Tibial artery (tissue), 4 donors: Measurements from ENCODE around the gene IKBKE.
A peak's percentile ranks its signal among the peaks of the same experiment; 100 is the strongest.

Source experiments
- DNase-seq, 2 donors: peaks; one replicate each; pipeline ENCODE4 v3.0.0-alpha.2; 2019
- H3K27ac ChIP-seq, 2 donors: fragments of 200-600 bp; sonication (generic) in 1 of 2; 1 replicate in 1 of 2; 2 replicates in 1 of 2; pipeline ENCODE4 v1.5.1; 2018 to 2019; ENCODE audit warnings: mild to moderate bottlenecking in 1 of 2
- H3K27me3 ChIP-seq, 2 donors: fragments of 200-600 bp; sonication (generic) in 1 of 2; one replicate each; pipeline versions ENCODE4 v1.5.1 to v1.6.0; 2016 to 2019
- H3K36me3 ChIP-seq, 3 donors: fragments of 200-600 bp; sonication (generic) in 2 of 3; one replicate each; pipeline ENCODE4 v1.5.1; 2016 to 2019; ENCODE audit warnings: mild to moderate bottlenecking in 2 of 3
- H3K4me1 ChIP-seq, 4 donors: fragments of 200-600 bp; sonication (generic) in 2 of 4; 1 replicate in 3 of 4; 2 replicates in 1 of 4; pipeline ENCODE4 v1.5.1; 2016 to 2019
- H3K4me3 ChIP-seq, 2 donors: fragments of 200-600 bp; sonication (generic) in 1 of 2; 1 replicate in 1 of 2; 2 replicates in 1 of 2; pipeline ENCODE4 v1.5.1; 2018 to 2019; ENCODE audit warnings: mild to moderate bottlenecking in 2 of 2
- H3K9me3 ChIP-seq, 3 donors: fragments of 200-600 bp; sonication (generic) in 1 of 3; one replicate each; pipeline ENCODE4 v1.5.1; 2016 to 2019
- CTCF ChIP-seq, 2 experiments: fragments of 200-600 bp in 1 of 2; fragments of 450-650 bp in 1 of 2; IDR thresholded peaks; one replicate each; pipeline ENCODE4 v1.5.1; 2017 to 2019; ENCODE audit warnings: antibody characterized with exemption in 2 of 2, mild to moderate bottlenecking in 1 of 2, moderate library complexity in 1 of 2
- intact Hi-C: fragments of 100-400 bp; cut with DNase I; formaldehyde crosslinking; loops from one replicate; pipeline ENCODE4 v1.15.0; 2023; ENCODE audit warnings: low total_unique reads

IKBKE gene

GRCh38 chr1:206430031-206430983 lies 40.0 kb upstream of the IKBKE start:
- Histone ChIP-seq H3K36me3 (peaks cover 14 to 36% (median 17%) of the 10 kb centered on the region in 3 donors), H3K4me3 (no peak overlapping the region), H3K4me1 (no peaks in the 10 kb centered on the region), H3K27me3 (no peaks in the 10 kb centered on the region), H3K9me3 (no peaks in the 10 kb centered on the region), H3K27ac (no peak overlapping the region)
- intact Hi-C loops: no loop called here
- peak in 1 of 2 experiments; percentile 7 for TF ChIP-seq CTCF (IDR thresholded peaks at IDR 0.05)
- no peak for DNase-seq

GRCh38 chr1:206435445-206435844 lies 34.8 kb upstream of the IKBKE start:
- DNase-seq: no peak
- Histone ChIP-seq H3K36me3 (peaks cover 29 to 40% (median 40%) of the 10 kb centered on the region in 3 donors), H3K27ac (no peak overlapping the region), H3K4me3 (no peak overlapping the region), H3K27me3 (no peaks in the 10 kb centered on the region), H3K9me3 (no peaks in the 10 kb centered on the region), H3K4me1 (peaks cover 0 to 7% (median 0%) of the 10 kb centered on the region in 4 donors)
- intact Hi-C loops: no loop called here
- no peak for TF ChIP-seq CTCF (IDR thresholded peaks at IDR 0.05)

- no peak for DNase-seq
- Histone ChIP-seq H3K27me3 (no peaks in the 10 kb centered on the region), H3K36me3 (peaks cover 28 to 62% (median 55%) of the 10 kb centered on the region in 3 donors), H3K4me1 (peaks cover 0 to 7% (median 0%) of the 10 kb centered on the region in 4 donors), H3K27ac (no peak overlapping the region), H3K4me3 (no peak overlapping the region), H3K9me3 (no peaks in the 10 kb centered on the region)
- intact Hi-C loops: no loop called here
- TF ChIP-seq CTCF (IDR thresholded peaks at IDR 0.05): no peak
These were observed 31.7 kb upstream of the IKBKE start for GRCh38 chr1:206438554-206438953.

- H3K27me3 ChIP-seq: no peaks in the 10 kb centered on the region
- no peak overlapping the region for H3K27ac ChIP-seq
- H3K4me3 ChIP-seq: no peak overlapping the region
- H3K36me3 ChIP-seq: peaks cover 28 to 62% (median 55%) of the 10 kb centered on the region in 3 donors
- peaks cover 0 to 7% (median 0%) of the 10 kb centered on the region in 4 donors for H3K4me1 ChIP-seq
- intact Hi-C loops: no loop called here
- no peak for TF ChIP-seq CTCF (IDR thresholded peaks at IDR 0.05)
- no peaks in the 10 kb centered on the region for H3K9me3 ChIP-seq
- no peak for DNase-seq
These were observed 31.1 kb upstream of the IKBKE start for GRCh38 chr1:206439205-206439604.

- H3K27me3 ChIP-seq: no peaks in the 10 kb centered on the region
- no peak for DNase-seq
- H3K36me3 ChIP-seq: peaks cover 27 to 69% (median 52%) of the 10 kb centered on the region in 3 donors
- no peak overlapping the region for H3K4me3 ChIP-seq
- H3K9me3 ChIP-seq: no peaks in the 10 kb centered on the region
- H3K4me1 ChIP-seq: peaks cover 0 to 21% (median 4%) of the 10 kb centered on the region in 4 donors
- no peak overlapping the region for H3K27ac ChIP-seq
- TF ChIP-seq CTCF (IDR thresholded peaks at IDR 0.05): no peak
- intact Hi-C loops: no loop called here
These were observed 28.8 kb upstream of the IKBKE start for GRCh38 chr1:206441336-206441967.
